Skeletal muscle satellite cell (primary cell): ENCODE measurements around the gene TEPSIN. TPM values are rescaled to one million over a fixed set of nuclear protein-coding genes. Genes with fewer than 3 reads are reported as not detected.

ENCODE experiments used
- H3K27me3 ChIP-seq: 2 replicates; pipeline ENCODE4 v1.7.0; 2013; ENCODE audit warnings: low read length; ENCODE audit not compliant: control insufficient read depth, insufficient read depth
- H3K36me3 ChIP-seq: 2 replicates; pipeline ENCODE4 v1.7.0; 2013; ENCODE audit warnings: mild to moderate bottlenecking, control low read depth, low read length; ENCODE audit not compliant: insufficient read depth
- H3K4me1 ChIP-seq: 2 replicates; pipeline ENCODE4 v1.7.0; 2013; ENCODE audit warnings: low read length; ENCODE audit not compliant: control insufficient read depth, insufficient read depth
- H3K4me2 ChIP-seq: 2 replicates; pipeline ENCODE4 v1.7.0; 2013; ENCODE audit warnings: mild to moderate bottlenecking, low read length
- H3K4me3 ChIP-seq: 2 replicates; pipeline ENCODE4 v1.7.0; 2013; ENCODE audit warnings: low read length
- H3K9ac ChIP-seq: 2 replicates; pipeline ENCODE4 v1.7.0; 2013; ENCODE audit warnings: mild to moderate bottlenecking, low read depth, low read length, moderate library complexity
- H3K9me3 ChIP-seq: replicated peaks from 2 replicates; pipeline ENCODE4 v1.7.0; 2013; ENCODE audit warnings: mild to moderate bottlenecking, control low read depth, low read length
- total RNA-seq: library from RNA; depleted of rRNA; stranded (reverse); fragments of >200 nt; gene quantifications from 2 replicates; pipeline ENCODE4 v1.2.3, GENCODE V29; 2012; rRNA removed

TEPSIN gene
- total RNA-seq = 11.7 and 17.5 TPM in 2 replicates

- Histone ChIP-seq H3K36me3 (peaks cover 12% of the 10 kb centered on the region), H3K4me2 (peak within 1 kb of the TSS; percentile 100), H3K4me3 (peak within 1 kb of the TSS; percentile 83), H3K27me3 (no peaks in the 10 kb centered on the region), H3K4me1 (peaks cover 22% of the 10 kb centered on the region), H3K9ac (peak within 1 kb of the TSS; percentile 89), H3K9me3 (no peaks in the 10 kb centered on the region)
Measured at GRCh38 chr17:81238815-81239713, at the start of gene TEPSIN, which contains the start of gene NDUFAF8. TEPSIN (minus strand) TSS chr17:81239055; CDS start chr17:81239033, 22 bp downstream. NDUFAF8 (plus strand) TSS chr17:81239318; CDS start chr17:81239364, 46 bp downstream.

- Histone ChIP-seq H3K27me3 (no peaks in the 10 kb centered on the region), H3K9me3 (no peaks in the 10 kb centered on the region), H3K4me3 (no peak overlapping the region), H3K9ac (no peak overlapping the region), H3K4me1 (peaks cover 3% of the 10 kb centered on the region), H3K36me3 (peaks cover 27% of the 10 kb centered on the region), H3K4me2 (no peak overlapping the region)
Measured at GRCh38 chr17:81287741-81288430, 49.0 kb upstream of the TEPSIN start.

- Histone ChIP-seq H3K27me3 (no peaks in the 10 kb centered on the region), H3K4me3 (no peak overlapping the region), H3K9me3 (no peaks in the 10 kb centered on the region), H3K9ac (no peak overlapping the region), H3K36me3 (peaks cover 30% of the 10 kb centered on the region), H3K4me1 (no peaks in the 10 kb centered on the region), H3K4me2 (no peak overlapping the region)
Measured at GRCh38 chr17:81287152-81287551, 48.3 kb upstream of the TEPSIN start.

GRCh38 chr17:81286491-81287145 is 47.8 kb upstream of the TEPSIN start:
- H3K9me3 ChIP-seq = no peaks in the 10 kb centered on the region
- no peak overlapping the region for H3K4me2 ChIP-seq
- no peaks in the 10 kb centered on the region for H3K27me3 ChIP-seq
- no peak overlapping the region for H3K9ac ChIP-seq
- H3K4me3 ChIP-seq = no peak overlapping the region
- H3K4me1 ChIP-seq = no peaks in the 10 kb centered on the region
- H3K36me3 ChIP-seq = peaks cover 34% of the 10 kb centered on the region

GRCh38 chr17:81285894-81286293 is 47.0 kb upstream of the TEPSIN start:
- no peak overlapping the region for H3K9ac ChIP-seq
- H3K4me3 ChIP-seq = no peak overlapping the region
- H3K27me3 ChIP-seq = no peaks in the 10 kb centered on the region
- peaks cover 35% of the 10 kb centered on the region for H3K36me3 ChIP-seq
- H3K4me2 ChIP-seq = no peak overlapping the region
- H3K4me1 ChIP-seq = no peaks in the 10 kb centered on the region
- no peaks in the 10 kb centered on the region for H3K9me3 ChIP-seq

- H3K36me3 ChIP-seq = peaks cover 35% of the 10 kb centered on the region
- no peak overlapping the region for H3K9ac ChIP-seq
- no peaks in the 10 kb centered on the region for H3K27me3 ChIP-seq
- H3K4me1 ChIP-seq = no peaks in the 10 kb centered on the region
- no peaks in the 10 kb centered on the region for H3K9me3 ChIP-seq
- H3K4me3 ChIP-seq = no peak overlapping the region
- H3K4me2 ChIP-seq = no peak overlapping the region
Measured at GRCh38 chr17:81285179-81285878, 46.5 kb upstream of the TEPSIN start.

GRCh38 chr17:81282876-81283275 is 44.0 kb upstream of the TEPSIN start:
- Histone ChIP-seq H3K9ac (no peak overlapping the region), H3K4me2 (no peak overlapping the region), H3K4me3 (no peak overlapping the region), H3K27me3 (no peaks in the 10 kb centered on the region), H3K4me1 (no peaks in the 10 kb centered on the region), H3K36me3 (peaks cover 30% of the 10 kb centered on the region), H3K9me3 (no peaks in the 10 kb centered on the region)

- Histone ChIP-seq H3K4me3 (no peak overlapping the region), H3K27me3 (no peaks in the 10 kb centered on the region), H3K4me2 (no peak overlapping the region), H3K9me3 (no peaks in the 10 kb centered on the region), H3K36me3 (peaks cover 29% of the 10 kb centered on the region), H3K9ac (no peak overlapping the region), H3K4me1 (no peaks in the 10 kb centered on the region)
Measured at GRCh38 chr17:81282141-81282540, 43.3 kb upstream of the TEPSIN start.

- peaks cover 38% of the 10 kb centered on the region for H3K36me3 ChIP-seq
Measured at GRCh38 chr17:81280571-81280970, 41.7 kb upstream of the TEPSIN start.

GRCh38 chr17:81279278-81280275 is 40.7 kb upstream of the TEPSIN start:
- no peaks in the 10 kb centered on the region for H3K9me3 ChIP-seq
- H3K4me1 ChIP-seq = no peaks in the 10 kb centered on the region
- peaks cover 44% of the 10 kb centered on the region for H3K36me3 ChIP-seq
- no peak overlapping the region for H3K4me3 ChIP-seq
- no peaks in the 10 kb centered on the region for H3K27me3 ChIP-seq
- H3K9ac ChIP-seq = no peak overlapping the region
- no peak overlapping the region for H3K4me2 ChIP-seq

More at GRCh38 chr17:81280571-81280970, 41.7 kb upstream of the TEPSIN start:
- H3K27me3 ChIP-seq = no peaks in the 10 kb centered on the region
- no peak overlapping the region for H3K9ac ChIP-seq
- H3K4me3 ChIP-seq = no peak overlapping the region
- no peaks in the 10 kb centered on the region for H3K4me1 ChIP-seq
- H3K9me3 ChIP-seq = no peaks in the 10 kb centered on the region
- H3K4me2 ChIP-seq = no peak overlapping the region
